ENCODE results near the gene UBE2A. TPM values are rescaled to one million over a fixed set of nuclear protein-coding genes. Genes with fewer than 3 reads are reported as not detected.

UBE2A gene
- 24.9 and 26.7 TPM in 2 replicates for total RNA-seq (2014; rRNA removed; shearing (Covaris generic))

DNA sequence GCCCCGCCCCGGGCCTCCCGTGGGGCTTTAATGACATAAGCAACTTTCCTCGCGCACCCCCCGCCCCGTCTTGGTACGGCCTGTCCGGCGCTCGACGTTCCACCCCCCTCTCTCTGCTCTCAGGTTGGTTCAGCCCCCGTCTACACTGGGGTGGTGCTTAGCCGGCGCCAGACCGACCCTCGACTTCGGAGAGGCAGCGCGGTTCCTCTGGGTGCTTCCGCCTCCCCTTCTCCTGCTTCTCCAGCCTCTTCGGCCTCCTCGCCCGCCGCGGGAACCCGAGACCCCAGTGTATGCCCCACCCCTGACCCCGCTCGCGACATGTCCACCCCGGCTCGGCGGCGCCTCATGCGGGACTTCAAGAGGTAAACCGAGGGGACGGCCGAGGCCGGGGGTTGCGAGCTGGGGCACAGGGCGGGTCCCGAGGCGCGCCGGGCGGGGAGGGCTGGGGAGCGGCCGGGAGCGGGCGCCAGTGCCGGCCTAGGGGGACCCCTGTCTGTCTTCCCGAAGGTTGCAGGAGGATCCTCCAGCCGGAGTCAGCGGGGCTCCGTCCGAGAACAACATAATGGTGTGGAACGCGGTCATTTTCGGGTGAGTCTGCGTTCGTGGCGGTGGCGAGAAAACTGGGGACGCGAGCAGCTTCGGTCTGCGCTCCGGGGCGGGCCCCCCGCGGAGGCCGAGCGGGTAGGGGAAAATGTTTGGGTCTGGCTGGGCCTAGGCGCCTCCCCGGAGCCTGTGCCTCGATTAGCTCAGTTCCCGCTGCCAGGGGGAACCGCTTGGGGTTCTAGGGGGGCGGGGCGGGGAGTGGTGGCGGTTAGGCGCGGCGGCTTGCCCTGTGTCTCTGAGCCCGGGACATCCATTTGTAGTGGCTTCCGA lies at the start of gene UBE2A:
UBE2A (plus strand) TSS at position 170 of the 873 bp plus-strand sequence; CDS start at position 319, 149 bp downstream.
- peak; percentile 94 for DNase-seq
- no peaks in the 10 kb centered on the region for H3K36me3 ChIP-seq (replicated peaks; ENCODE audit: control insufficient read depth, insufficient read depth, low read length)
- peak within 1 kb of the TSS; percentile 69 for H3K4me3 ChIP-seq (ENCODE audit: insufficient read depth, low read depth, low read length)
- H3K27me3 ChIP-seq (ENCODE audit: control insufficient read depth, insufficient read depth, low read length): no peaks in the 10 kb centered on the region

GRCh38 chrX:119529345-119530276 lies 44.8 kb upstream of the UBE2A start:
- Histone ChIP-seq H3K27me3 (ENCODE audit: control insufficient read depth, insufficient read depth, low read length) (no peaks in the 10 kb centered on the region), H3K4me3 (ENCODE audit: insufficient read depth, low read depth, low read length) (no peak overlapping the region), H3K36me3 (replicated peaks; ENCODE audit: control insufficient read depth, insufficient read depth, low read length) (no peaks in the 10 kb centered on the region)
- no peak for DNase-seq

DNA sequence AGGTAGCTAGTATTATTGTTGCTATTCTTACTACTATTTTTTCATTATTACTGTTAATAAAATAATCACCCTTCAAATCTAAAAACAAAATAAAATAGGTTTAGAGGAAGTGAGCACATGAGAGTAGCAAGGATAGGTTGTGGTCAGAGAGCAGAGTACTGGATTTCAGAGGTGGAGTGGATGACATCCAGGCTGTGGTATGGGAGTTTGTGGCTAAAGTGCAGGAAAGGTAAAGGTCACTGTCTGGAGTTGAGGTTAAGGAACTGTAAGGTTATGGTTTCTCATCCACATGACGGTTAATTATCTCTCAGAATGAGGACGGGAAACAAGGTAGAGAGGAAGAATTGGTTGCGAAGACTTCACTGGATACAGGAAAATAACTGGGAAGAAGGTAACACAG lies 36.9 kb upstream of the UBE2A start:
- no peaks in the 10 kb centered on the region for H3K36me3 ChIP-seq (replicated peaks; ENCODE audit: control insufficient read depth, insufficient read depth, low read length)
- H3K27me3 ChIP-seq (ENCODE audit: control insufficient read depth, insufficient read depth, low read length): no peaks in the 10 kb centered on the region
- no peak for DNase-seq
- H3K4me3 ChIP-seq (ENCODE audit: insufficient read depth, low read depth, low read length): no peak overlapping the region

DNA sequence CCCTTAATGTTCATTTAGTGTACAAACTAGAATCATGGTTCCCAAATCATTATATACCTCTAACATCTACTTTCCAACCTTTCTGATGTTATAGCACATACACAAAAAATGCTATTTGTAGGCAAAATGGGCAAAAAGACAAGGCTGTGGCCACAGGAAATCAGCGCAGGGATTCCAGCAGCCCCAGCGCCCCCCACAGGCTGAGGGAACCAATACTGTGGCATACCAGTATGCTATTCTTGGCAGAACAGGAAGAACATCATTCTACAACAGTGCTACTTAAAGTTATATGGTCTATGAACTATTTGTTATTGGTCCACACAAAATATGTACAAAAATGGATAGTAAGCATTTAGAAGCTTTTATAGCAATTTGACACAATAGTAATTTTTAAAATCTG lies 34.5 kb upstream of the UBE2A start:
- peak; percentile 42 for DNase-seq
- H3K27me3 ChIP-seq (ENCODE audit: control insufficient read depth, insufficient read depth, low read length): no peaks in the 10 kb centered on the region
- no peak overlapping the region for H3K4me3 ChIP-seq (ENCODE audit: insufficient read depth, low read depth, low read length)
- no peaks in the 10 kb centered on the region for H3K36me3 ChIP-seq (replicated peaks; ENCODE audit: control insufficient read depth, insufficient read depth, low read length)

DNA sequence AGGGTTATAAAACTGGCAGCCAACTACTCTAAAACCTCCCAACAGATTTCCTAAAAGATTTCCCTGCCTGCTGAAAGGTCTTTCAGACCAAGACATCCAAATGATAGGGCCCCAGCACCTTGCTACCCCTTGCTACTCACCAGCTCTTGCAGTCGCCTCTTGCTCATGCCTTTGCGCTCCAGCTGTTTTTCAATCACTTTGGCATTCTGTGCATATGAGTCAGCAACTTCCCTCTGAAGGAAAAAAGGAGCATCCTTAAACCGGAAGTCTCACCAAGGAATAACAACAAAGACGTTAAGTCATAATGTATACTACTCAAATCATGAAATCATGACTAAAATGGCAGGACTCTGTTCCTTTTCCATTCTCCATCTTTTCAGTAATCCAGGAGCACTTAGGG lies 33.2 kb upstream of the UBE2A start:
- Histone ChIP-seq H3K36me3 (replicated peaks; ENCODE audit: control insufficient read depth, insufficient read depth, low read length) (no peaks in the 10 kb centered on the region), H3K4me3 (ENCODE audit: insufficient read depth, low read depth, low read length) (no peak overlapping the region), H3K27me3 (ENCODE audit: control insufficient read depth, insufficient read depth, low read length) (no peaks in the 10 kb centered on the region)
- DNase-seq: no peak

DNA sequence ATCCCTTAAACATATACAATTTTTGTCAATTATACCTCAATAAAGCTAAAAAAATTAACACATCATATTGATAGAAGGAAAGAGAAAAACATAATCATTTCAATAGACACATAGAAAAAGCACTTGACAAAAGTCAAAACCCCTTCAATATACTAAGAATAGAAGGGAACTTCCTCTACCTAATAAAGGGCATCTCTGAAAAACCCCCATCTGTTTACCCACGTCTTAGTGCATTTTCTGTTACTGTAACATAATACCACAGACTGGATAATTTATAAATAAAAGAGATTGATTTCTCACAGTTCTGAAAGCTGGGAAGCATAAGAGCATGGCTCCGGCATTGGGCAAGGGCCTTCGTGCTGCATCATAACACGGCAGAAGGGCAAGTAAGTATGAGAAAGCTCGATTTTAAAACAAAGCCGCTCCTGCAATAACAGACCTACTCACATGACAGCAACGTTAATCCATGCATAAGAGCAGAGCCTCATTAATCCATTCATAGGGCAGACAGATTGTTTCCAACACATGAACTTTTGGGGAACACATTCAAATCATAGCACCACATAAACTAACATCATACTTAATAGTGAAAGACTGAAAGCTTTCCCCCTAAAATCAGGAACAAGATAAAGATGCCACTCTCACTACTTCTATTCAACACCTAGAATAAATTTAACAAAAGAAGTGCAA lies 24.9 kb upstream of the UBE2A start:
- no peak for DNase-seq
- no peaks in the 10 kb centered on the region for H3K27me3 ChIP-seq (ENCODE audit: control insufficient read depth, insufficient read depth, low read length)
- no peak overlapping the region for H3K4me3 ChIP-seq (ENCODE audit: insufficient read depth, low read depth, low read length)
- no peaks in the 10 kb centered on the region for H3K36me3 ChIP-seq (replicated peaks; ENCODE audit: control insufficient read depth, insufficient read depth, low read length)

DNA sequence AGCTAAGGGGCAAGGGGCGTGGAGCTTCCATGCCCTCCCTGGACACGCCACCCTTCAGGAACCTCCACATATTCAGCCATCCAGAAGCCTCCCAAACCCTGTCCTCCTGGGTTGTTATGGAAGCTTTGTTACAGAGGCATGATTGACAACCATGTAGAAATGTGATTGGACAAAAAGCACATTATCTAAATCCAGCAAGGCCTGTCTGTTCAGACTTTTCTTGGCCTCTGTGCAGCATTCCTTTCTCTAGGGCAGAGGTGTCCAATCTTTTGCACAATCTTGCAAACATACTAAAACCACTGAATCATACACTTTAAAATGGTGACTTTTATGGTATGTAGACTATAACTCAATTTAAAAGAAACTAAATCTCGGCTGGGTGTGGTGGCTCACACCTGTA lies 21.9 kb upstream of the UBE2A start:
- no peak for DNase-seq
- no peaks in the 10 kb centered on the region for H3K36me3 ChIP-seq (replicated peaks; ENCODE audit: control insufficient read depth, insufficient read depth, low read length)
- no peak overlapping the region for H3K4me3 ChIP-seq (ENCODE audit: insufficient read depth, low read depth, low read length)
- no peaks in the 10 kb centered on the region for H3K27me3 ChIP-seq (ENCODE audit: control insufficient read depth, insufficient read depth, low read length)

DNA sequence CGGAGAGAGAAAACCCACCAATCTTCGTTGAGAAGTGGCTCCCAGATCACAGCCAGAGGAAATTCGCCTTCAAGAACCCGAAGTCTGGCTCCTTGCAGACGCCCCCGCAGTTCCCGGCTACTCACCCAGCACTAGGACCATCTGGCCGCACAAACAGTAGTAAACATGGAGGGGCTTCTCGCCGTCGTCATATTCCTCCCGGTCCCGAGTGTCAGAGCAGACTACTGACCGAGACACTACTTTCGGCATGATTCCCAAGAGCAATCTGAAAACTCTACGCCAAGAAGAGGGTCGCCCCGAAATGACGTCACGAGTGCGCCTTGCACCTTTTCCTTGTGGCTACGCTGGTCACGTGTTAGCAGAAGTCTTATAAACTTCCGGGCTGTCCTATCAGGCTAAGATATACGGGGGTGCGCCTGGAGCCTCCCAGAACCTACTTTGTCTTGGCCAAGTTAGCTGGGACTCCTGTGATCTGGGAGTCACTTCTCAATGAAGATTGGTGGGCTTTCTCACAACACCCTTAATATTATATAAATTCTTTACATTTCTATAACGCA lies 9.2 kb upstream of the UBE2A start, which contains the start of gene STEEP1:
STEEP1 (minus strand) TSS at position 303 of the 557 bp plus-strand sequence; CDS start at position 249, 54 bp downstream.
- peak; percentile 83 for DNase-seq
- H3K4me3 ChIP-seq (ENCODE audit: insufficient read depth, low read depth, low read length): peak within 1 kb of the TSS; percentile 55
- no peaks in the 10 kb centered on the region for H3K27me3 ChIP-seq (ENCODE audit: control insufficient read depth, insufficient read depth, low read length)
- H3K36me3 ChIP-seq (replicated peaks; ENCODE audit: control insufficient read depth, insufficient read depth, low read length): no peaks in the 10 kb centered on the region; the same call in 1 of the 2 replicates

DNA sequence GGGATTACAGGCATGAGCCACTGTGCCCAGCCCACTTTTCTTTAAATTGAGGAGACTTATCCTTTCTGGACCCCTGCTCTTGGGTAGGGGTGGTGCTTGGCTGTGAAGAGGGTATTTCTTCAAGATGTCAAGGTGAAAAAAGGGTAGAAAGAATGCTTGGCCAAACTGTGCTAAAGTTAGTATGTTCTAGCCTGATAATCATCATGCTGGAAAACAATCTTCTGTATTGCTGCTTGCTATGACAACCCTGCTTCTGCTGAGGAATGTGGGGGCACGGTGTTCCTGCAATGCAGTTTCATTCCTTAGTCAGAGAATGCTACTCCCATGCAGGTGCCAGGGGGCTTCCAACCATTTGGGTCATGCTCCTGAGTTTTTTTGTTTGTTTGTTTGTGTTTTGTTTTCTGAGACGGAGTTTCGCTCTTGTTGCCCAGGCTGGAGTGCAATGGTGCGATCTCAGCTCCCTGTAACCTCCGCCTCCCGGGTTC lies 4.0 kb upstream of the UBE2A start:
- DNase-seq: no peak
- Histone ChIP-seq H3K27me3 (ENCODE audit: control insufficient read depth, insufficient read depth, low read length) (no peaks in the 10 kb centered on the region), H3K4me3 (ENCODE audit: insufficient read depth, low read depth, low read length) (no peak overlapping the region), H3K36me3 (replicated peaks; ENCODE audit: control insufficient read depth, insufficient read depth, low read length) (no peaks in the 10 kb centered on the region)

DNA sequence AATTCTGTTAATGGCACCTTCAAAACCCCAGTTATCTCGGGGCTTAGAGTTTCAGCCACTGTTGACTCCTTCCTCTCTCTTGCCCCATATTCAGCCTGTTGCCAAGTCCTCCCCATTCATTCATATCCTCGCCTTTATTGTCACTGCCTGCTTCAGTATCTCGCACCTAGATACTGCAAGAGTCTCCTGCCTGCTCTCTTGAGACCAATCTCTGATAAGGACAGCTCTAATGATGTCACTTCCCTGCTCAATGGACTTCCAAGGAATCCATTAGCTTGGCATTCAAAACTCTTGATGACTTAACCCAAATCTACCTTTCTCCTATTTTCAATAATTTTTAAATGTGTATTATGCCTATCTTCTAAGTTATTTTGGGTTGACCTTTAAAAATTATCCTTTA lies 1.1 kb upstream of the UBE2A start:
- Histone ChIP-seq H3K27me3 (ENCODE audit: control insufficient read depth, insufficient read depth, low read length) (no peaks in the 10 kb centered on the region), H3K4me3 (ENCODE audit: insufficient read depth, low read depth, low read length) (no peak overlapping the region), H3K36me3 (replicated peaks; ENCODE audit: control insufficient read depth, insufficient read depth, low read length) (no peaks in the 10 kb centered on the region)
- DNase-seq: no peak

DNA sequence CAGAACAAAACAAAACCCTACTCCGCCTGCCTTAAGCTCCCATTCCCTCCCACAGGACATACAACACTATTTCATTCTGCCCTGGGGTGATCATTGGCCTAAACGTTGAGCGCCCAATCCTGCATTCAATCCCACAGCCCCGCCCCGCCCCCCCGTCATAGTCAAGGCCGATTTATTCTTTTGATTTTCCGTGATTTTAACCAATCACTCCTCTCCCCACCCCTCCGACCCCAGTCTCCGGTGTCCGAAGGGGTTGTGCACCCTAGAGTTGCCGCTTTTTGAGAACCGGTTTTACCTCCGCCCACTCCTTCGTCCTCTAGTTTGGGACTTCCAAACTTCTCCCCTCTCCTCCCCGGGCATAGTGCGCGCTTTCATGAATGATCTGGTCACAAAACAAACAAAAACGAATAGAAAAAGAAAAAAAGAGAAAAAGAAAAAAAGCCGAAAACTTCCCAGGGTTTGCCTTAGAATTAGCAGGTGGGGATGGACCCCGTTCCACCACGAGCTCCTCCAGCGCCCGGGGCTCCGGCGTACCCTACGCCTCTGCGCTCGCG lies 446 bp upstream of the UBE2A start:
- Histone ChIP-seq H3K4me3 (ENCODE audit: insufficient read depth, low read depth, low read length) (peak overlapping the region; percentile 69), H3K36me3 (replicated peaks; ENCODE audit: control insufficient read depth, insufficient read depth, low read length) (no peaks in the 10 kb centered on the region), H3K27me3 (ENCODE audit: control insufficient read depth, insufficient read depth, low read length) (no peaks in the 10 kb centered on the region)
- DNase-seq: peak; percentile 51

GRCh38 chrX:119579414-119579813 lies 5.1 kb downstream of the UBE2A start:
- no peak for DNase-seq

GRCh38 chrX:119583431-119584059 lies 9.2 kb downstream of the UBE2A start:
- Histone ChIP-seq H3K27me3 (ENCODE audit: control insufficient read depth, insufficient read depth, low read length) (no peaks in the 10 kb centered on the region), H3K4me3 (ENCODE audit: insufficient read depth, low read depth, low read length) (no peak overlapping the region), H3K36me3 (replicated peaks; ENCODE audit: control insufficient read depth, insufficient read depth, low read length) (no peaks in the 10 kb centered on the region)
- DNase-seq: no peak

More at GRCh38 chrX:119579414-119579813, 5.1 kb downstream of the UBE2A start:
- Histone ChIP-seq H3K36me3 (replicated peaks; ENCODE audit: control insufficient read depth, insufficient read depth, low read length) (no peaks in the 10 kb centered on the region), H3K4me3 (ENCODE audit: insufficient read depth, low read depth, low read length) (no peak overlapping the region), H3K27me3 (ENCODE audit: control insufficient read depth, insufficient read depth, low read length) (no peaks in the 10 kb centered on the region)

Measured in H7 (cell line).